Endothelial cell of umbilical vein (primary cell): ENCODE results near the gene DYNLL2. TPM values are rescaled to one million over a fixed set of nuclear protein-coding genes. Genes with fewer than 3 reads are reported as not detected.

Experiments used
- BruUV-seq: library from RNA; stranded (reverse); fragments of 400-500 nt; replicated peaks from 2 replicates; lab custom pipeline; 2021; lab: Mats Ljungman, UMichigan
- CTCF ChIA-PET: fragments of 300-600, 350-600 bp; sonication (Branson Sonifier 250); formaldehyde crosslinking; loops from one replicate; lab custom pipeline; 2021; ENCODE audit warnings: antibody characterized with exemption, inconsistent platforms; lab: Charles Lee
- POLR2A ChIA-PET: fragments of 300-600, 350-600 bp; sonication (Branson Sonifier 250); formaldehyde crosslinking; loops from one replicate; lab custom pipeline; 2021; ENCODE audit warnings: antibody characterized with exemption, inconsistent platforms; lab: Charles Lee
- DNase-seq: peaks from one replicate; pipeline ENCODE4 v3.0.0-alpha.2; 2011; ENCODE audit warnings: low read depth, low spot score
- FAIRE-seq: peaks from 2 replicates; lab custom pipeline; 2011; peaks lifted over from hg19 to GRCh38; lab: Jason Lieb, UNC
- H2AFZ ChIP-seq: 2 replicates; pipeline ENCODE4 v1.6.0; 2012; ENCODE audit warnings: low read depth, low read length, control low read depth, inconsistent platforms
- H3K27ac ChIP-seq: 2 replicates; pipeline ENCODE4 v1.5.1; 2011; ENCODE audit warnings: low read depth, mild to moderate bottlenecking, control low read depth, low read length, moderate library complexity; ENCODE audit not compliant: insufficient read depth
- H3K27me3 ChIP-seq, 2 experiments: 2 replicates each; pipeline versions ENCODE4 v1.6.0 to v1.6.1; 2011; ENCODE audit warnings: low read length in 2 of 2, mixed read lengths in 1 of 2; ENCODE audit not compliant: control insufficient read depth in 2 of 2, insufficient read depth in 2 of 2
- H3K36me3 ChIP-seq, 2 experiments: 2 replicates in 1 of 2; 3 replicates in 1 of 2; pipeline ENCODE4 v1.5.1; 2011; ENCODE audit warnings: low read length in 2 of 2, mild to moderate bottlenecking in 1 of 2, moderate library complexity in 1 of 2; ENCODE audit not compliant: control insufficient read depth in 2 of 2, insufficient read depth in 2 of 2; ENCODE audit errors: extremely low read depth in 1 of 2
- H3K4me1 ChIP-seq: 3 replicates; pipeline ENCODE4 v1.5.1; 2011; ENCODE audit warnings: mild to moderate bottlenecking, low read length; ENCODE audit not compliant: control insufficient read depth, insufficient read depth; ENCODE audit errors: extremely low read depth
- H3K4me2 ChIP-seq: 2 replicates; pipeline ENCODE4 v1.6.1; 2011; ENCODE audit warnings: low read length, control low read depth, mixed read lengths; ENCODE audit not compliant: insufficient read depth
- H3K4me3 ChIP-seq, 3 experiments: fragments of 200-600 bp in 1 of 3; sonication (generic), shearing (Covaris generic) in 1 of 3; replicated peaks in 1 of 3; 2 replicates each; pipeline ENCODE4 v1.5.1; 2011 to 2016; ENCODE audit warnings: control low read depth in 3 of 3, low read length in 3 of 3, mild to moderate bottlenecking in 2 of 3, inconsistent platforms in 1 of 3, low read depth in 1 of 3, moderate library complexity in 1 of 3; ENCODE audit not compliant: insufficient read depth in 1 of 3
- H3K79me2 ChIP-seq: 2 replicates; pipeline ENCODE4 v1.6.0; 2012; ENCODE audit warnings: low read length, inconsistent platforms; ENCODE audit not compliant: control insufficient read depth, insufficient read depth
- H3K9ac ChIP-seq: replicated peaks from 2 replicates; pipeline ENCODE3; 2011; ENCODE audit warnings: low read length, control low read depth; ENCODE audit not compliant: insufficient read depth; ENCODE audit errors: extremely low read depth
- H3K9me1 ChIP-seq: replicated peaks from 3 replicates; pipeline ENCODE4 v1.6.0; 2011; ENCODE audit warnings: mild to moderate bottlenecking, low read length; ENCODE audit not compliant: control insufficient read depth, insufficient read depth; ENCODE audit errors: extremely low read depth
- H3K9me3 ChIP-seq: replicated peaks from 2 replicates; pipeline ENCODE4 v1.5.1; 2012; ENCODE audit warnings: low read length, inconsistent platforms; ENCODE audit not compliant: control insufficient read depth, insufficient read depth
- H4K20me1 ChIP-seq: replicated peaks from 2 replicates; pipeline ENCODE3; 2011; ENCODE audit warnings: mild to moderate bottlenecking, low read length; ENCODE audit not compliant: control insufficient read depth, insufficient read depth; ENCODE audit errors: extremely low read depth
- CTCF ChIP-seq, 2 donors: IDR thresholded peaks; 1 replicate in 1 of 2; 2 replicates in 1 of 2; pipeline ENCODE4 v1.5.1; 2011; ENCODE audit warnings: low read length in 2 of 2, mild to moderate bottlenecking in 2 of 2, moderate library complexity in 2 of 2, control low read depth in 1 of 2, inconsistent platforms in 1 of 2, low read depth in 1 of 2; ENCODE audit not compliant: insufficient read depth in 1 of 2; ENCODE audit errors: extremely low read depth in 1 of 2
- EZH2 ChIP-seq: IDR thresholded peaks from 2 replicates; pipeline ENCODE4 v1.6.1; 2012; ENCODE audit warnings: borderline replicate concordance, low read depth, mild to moderate bottlenecking, moderate library complexity, low read length, inconsistent platforms; ENCODE audit not compliant: severe bottlenecking
- FOS ChIP-seq: IDR thresholded peaks from 2 replicates; pipeline ENCODE4 v1.6.1; 2011; ENCODE audit warnings: mild to moderate bottlenecking, low read length, moderate library complexity, borderline replicate concordance; ENCODE audit not compliant: insufficient read depth
- GATA2 ChIP-seq: IDR thresholded peaks from 2 replicates; pipeline ENCODE4 v1.7.0; 2011; ENCODE audit warnings: low read depth, mild to moderate bottlenecking, moderate library complexity, mixed read lengths, low read length; ENCODE audit not compliant: insufficient read length, insufficient read depth
- JUN ChIP-seq: IDR thresholded peaks from 2 replicates; pipeline ENCODE4 v1.6.1; 2011; ENCODE audit warnings: borderline replicate concordance, low read depth; ENCODE audit not compliant: insufficient read length, insufficient read depth
- MAX ChIP-seq: IDR thresholded peaks from 2 replicates; pipeline ENCODE4 v1.6.1; 2011; ENCODE audit not compliant: insufficient read depth, insufficient read length
- MYC ChIP-seq: IDR thresholded peaks from one replicate; pipeline ENCODE4 v1.6.1; 2011; ENCODE audit warnings: mild to moderate bottlenecking, low read depth, low read length
- POLR2A ChIP-seq: IDR thresholded peaks from 2 replicates; pipeline ENCODE4 v1.6.1; 2012; ENCODE audit warnings: low read depth, mild to moderate bottlenecking, control low read depth, low read length
- POLR2AphosphoS5 ChIP-seq: IDR thresholded peaks from 2 replicates; pipeline ENCODE4 v1.6.1; 2012; ENCODE audit warnings: low read depth, mild to moderate bottlenecking, control low read depth, low read length, moderate library complexity; ENCODE audit not compliant: insufficient read depth
- dilution Hi-C: fragments of 300-500 bp; cut with MboI; formaldehyde crosslinking; loops from one replicate; pipeline ENCODE4 v1.15.0; 2019; ENCODE audit warnings: low sequenced_read_pairs; ENCODE audit not compliant: extremely low pct_ligation_motif_present
- intact Hi-C: fragments of 100-400 bp; cut with micrococcal nuclease; formaldehyde crosslinking; loops from one replicate; pipeline ENCODE4 v1.10.0; 2022
- polyA plus RNA-seq, 4 experiments: library from polyadenylated mRNA; depleted of rRNA in 3 of 4; stranded (reverse) in 3 of 4; unstranded in 1 of 4; fragments of >200 nt; gene quantifications; 2 replicates each; pipeline versions ENCODE4 v1.2.1 to v1.2.3, GENCODE V29; 2011 to 2012; ENCODE audit warnings: missing spikeins in 1 of 4
- total RNA-seq: library from RNA; stranded (reverse); gene quantifications from 2 replicates; pipeline ENCODE4 v1.2.3, GENCODE V29; 2021

DYNLL2 gene
- total and polyA plus RNA-seq, 2 donors (not counting 3 experiments of a cell fraction or from before 2014, with no cell fraction given), result 7.4 to 19.0 TPM

GRCh38 chr17:58051468-58051867 is 31.8 kb upstream of the DYNLL2 start:
- no peak for TF ChIP-seq MAX
- TF ChIP-seq MYC, result no peak
- TF ChIP-seq CTCF (IDR thresholded peaks at IDR 0.05; ENCODE audit: extremely low read depth in 1 of 2, insufficient read depth in 1 of 2, low read depth in 1 of 2, low read length in 2 of 2), result no peak
- TF ChIP-seq EZH2, result no peak
- TF ChIP-seq FOS, result no peak
- TF ChIP-seq JUN, result no peak
- TF ChIP-seq POLR2A, result no peak
- no peak for TF ChIP-seq GATA2
- no peak for TF ChIP-seq POLR2AphosphoS5
- ChIA-PET POLR2A (no interaction called here), CTCF (no interaction called here)
- Histone ChIP-seq H3K36me3 (no peaks in the 10 kb centered on the region), H4K20me1 (no peaks in the 10 kb centered on the region), H3K4me1 (no peaks in the 10 kb centered on the region), H3K9me1 (no peaks in the 10 kb centered on the region), H3K27ac (no peak overlapping the region), H2AFZ (no peak overlapping the region), H3K27me3 (peaks cover 0 to 15% of the 10 kb centered on the region in 2 experiments), H3K4me3 (no peak overlapping the region), H3K9ac (no peak overlapping the region), H3K79me2 (no peaks in the 10 kb centered on the region), H3K4me2 (no peak overlapping the region), H3K9me3 (no peaks in the 10 kb centered on the region)
- dilution Hi-C loops (no loop called here), intact Hi-C loops (no loop called here)
- FAIRE-seq (no peak), DNase-seq (no peak)
- no TSS peak for BruUV-seq
